Measurements from ENCODE around the gene DACH1. TPM values are rescaled to one million over a fixed set of nuclear protein-coding genes. Genes with fewer than 3 reads are reported as not detected.

The DACH1 gene
- total RNA-seq, 1 experiment from 2014 or later, result 0.31 TPM

GRCh38 chr13:71806886-71807285 lies 60.1 kb downstream of the DACH1 start (continued):
- TF ChIP-seq PREB (CRISPR knock-in tag; IDR thresholded peaks at IDR 0.05; ENCODE audit: borderline replicate concordance) (no peak), TP53 (CRISPR knock-in tag; IDR thresholded peaks at IDR 0.05) (no peak), GTF2I (CRISPR knock-in tag; conservative IDR thresholded peaks at IDR 0.05) (no peak), ZNF317 (CRISPR knock-in tag; IDR thresholded peaks at IDR 0.05; ENCODE audit: borderline replicate concordance, low read depth) (no peak), ZBTB21 (CRISPR knock-in tag; IDR thresholded peaks at IDR 0.05; ENCODE audit: borderline replicate concordance) (no peak), MXD4 (CRISPR knock-in tag; IDR thresholded peaks at IDR 0.05; ENCODE audit: borderline replicate concordance) (no peak)

GRCh38 chr13:71803066-71803465 lies 63.9 kb downstream of the DACH1 start:
- no peak for ATAC-seq
- Mint-ChIP-seq H3K4me3 (no peak overlapping the region), H3K27ac (no peak overlapping the region), H3K9me3 (no peaks in the 10 kb centered on the region), H3K36me3 (no peaks in the 10 kb centered on the region), H3K4me1 (no peaks in the 10 kb centered on the region), H3K27me3 (ENCODE audit: low read depth) (no peaks in the 10 kb centered on the region)
- CTCF ChIA-PET, result no interaction called here
- TF ChIP-seq, protein P1, sequence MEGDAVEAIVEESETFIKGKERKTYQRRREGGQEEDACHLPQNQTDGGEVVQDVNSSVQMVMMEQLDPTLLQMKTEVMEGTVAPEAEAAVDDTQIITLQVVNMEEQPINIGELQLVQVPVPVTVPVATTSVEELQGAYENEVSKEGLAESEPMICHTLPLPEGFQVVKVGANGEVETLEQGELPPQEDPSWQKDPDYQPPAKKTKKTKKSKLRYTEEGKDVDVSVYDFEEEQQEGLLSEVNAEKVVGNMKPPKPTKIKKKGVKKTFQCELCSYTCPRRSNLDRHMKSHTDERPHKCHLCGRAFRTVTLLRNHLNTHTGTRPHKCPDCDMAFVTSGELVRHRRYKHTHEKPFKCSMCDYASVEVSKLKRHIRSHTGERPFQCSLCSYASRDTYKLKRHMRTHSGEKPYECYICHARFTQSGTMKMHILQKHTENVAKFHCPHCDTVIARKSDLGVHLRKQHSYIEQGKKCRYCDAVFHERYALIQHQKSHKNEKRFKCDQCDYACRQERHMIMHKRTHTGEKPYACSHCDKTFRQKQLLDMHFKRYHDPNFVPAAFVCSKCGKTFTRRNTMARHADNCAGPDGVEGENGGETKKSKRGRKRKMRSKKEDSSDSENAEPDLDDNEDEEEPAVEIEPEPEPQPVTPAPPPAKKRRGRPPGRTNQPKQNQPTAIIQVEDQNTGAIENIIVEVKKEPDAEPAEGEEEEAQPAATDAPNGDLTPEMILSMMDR (IDR thresholded peaks at IDR 0.05), result no peak
- TF ChIP-seq, protein P2, sequence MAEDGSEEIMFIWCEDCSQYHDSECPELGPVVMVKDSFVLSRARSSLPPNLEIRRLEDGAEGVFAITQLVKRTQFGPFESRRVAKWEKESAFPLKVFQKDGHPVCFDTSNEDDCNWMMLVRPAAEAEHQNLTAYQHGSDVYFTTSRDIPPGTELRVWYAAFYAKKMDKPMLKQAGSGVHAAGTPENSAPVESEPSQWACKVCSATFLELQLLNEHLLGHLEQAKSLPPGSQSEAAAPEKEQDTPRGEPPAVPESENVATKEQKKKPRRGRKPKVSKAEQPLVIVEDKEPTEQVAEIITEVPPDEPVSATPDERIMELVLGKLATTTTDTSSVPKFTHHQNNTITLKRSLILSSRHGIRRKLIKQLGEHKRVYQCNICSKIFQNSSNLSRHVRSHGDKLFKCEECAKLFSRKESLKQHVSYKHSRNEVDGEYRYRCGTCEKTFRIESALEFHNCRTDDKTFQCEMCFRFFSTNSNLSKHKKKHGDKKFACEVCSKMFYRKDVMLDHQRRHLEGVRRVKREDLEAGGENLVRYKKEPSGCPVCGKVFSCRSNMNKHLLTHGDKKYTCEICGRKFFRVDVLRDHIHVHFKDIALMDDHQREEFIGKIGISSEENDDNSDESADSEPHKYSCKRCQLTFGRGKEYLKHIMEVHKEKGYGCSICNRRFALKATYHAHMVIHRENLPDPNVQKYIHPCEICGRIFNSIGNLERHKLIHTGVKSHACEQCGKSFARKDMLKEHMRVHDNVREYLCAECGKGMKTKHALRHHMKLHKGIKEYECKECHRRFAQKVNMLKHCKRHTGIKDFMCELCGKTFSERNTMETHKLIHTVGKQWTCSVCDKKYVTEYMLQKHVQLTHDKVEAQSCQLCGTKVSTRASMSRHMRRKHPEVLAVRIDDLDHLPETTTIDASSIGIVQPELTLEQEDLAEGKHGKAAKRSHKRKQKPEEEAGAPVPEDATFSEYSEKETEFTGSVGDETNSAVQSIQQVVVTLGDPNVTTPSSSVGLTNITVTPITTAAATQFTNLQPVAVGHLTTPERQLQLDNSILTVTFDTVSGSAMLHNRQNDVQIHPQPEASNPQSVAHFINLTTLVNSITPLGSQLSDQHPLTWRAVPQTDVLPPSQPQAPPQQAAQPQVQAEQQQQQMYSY (CRISPR knock-in tag; IDR thresholded peaks at IDR 0.05), result no peak
- POLR2A ChIA-PET, result no interaction called here
- no peak for DNase-seq (ENCODE audit: low spot score)

DNA sequence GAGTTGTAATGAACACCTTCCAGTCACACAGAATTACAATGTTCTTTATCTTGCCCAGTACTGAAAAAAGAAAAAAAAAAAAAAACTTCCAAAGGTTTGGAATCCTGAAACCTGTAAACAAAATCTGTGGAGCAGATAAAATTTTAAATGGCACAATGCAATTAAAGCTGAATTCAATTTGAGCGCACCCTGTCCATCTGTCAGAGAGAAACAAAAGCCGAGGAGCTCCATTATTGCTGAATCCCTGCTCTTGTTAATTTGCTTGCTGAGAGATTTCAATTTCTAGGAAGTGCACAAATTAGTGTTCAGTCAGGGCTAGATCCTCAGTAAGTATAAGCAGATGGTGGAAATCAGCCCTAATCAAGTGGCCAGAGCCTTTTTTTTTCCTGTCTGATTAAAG lies 65.2 kb downstream of the DACH1 start:
- Mint-ChIP-seq H3K4me3 (no peak overlapping the region), H3K27ac (no peak overlapping the region), H3K27me3 (ENCODE audit: low read depth) (no peaks in the 10 kb centered on the region), H3K9me3 (no peaks in the 10 kb centered on the region), H3K36me3 (no peaks in the 10 kb centered on the region), H3K4me1 (no peaks in the 10 kb centered on the region)
- DNase-seq (ENCODE audit: low spot score), result no peak
- CTCF ChIA-PET, result no interaction called here
- POLR2A ChIA-PET, result no interaction called here
- no peak for ATAC-seq
- TF ChIP-seq, protein P3, sequence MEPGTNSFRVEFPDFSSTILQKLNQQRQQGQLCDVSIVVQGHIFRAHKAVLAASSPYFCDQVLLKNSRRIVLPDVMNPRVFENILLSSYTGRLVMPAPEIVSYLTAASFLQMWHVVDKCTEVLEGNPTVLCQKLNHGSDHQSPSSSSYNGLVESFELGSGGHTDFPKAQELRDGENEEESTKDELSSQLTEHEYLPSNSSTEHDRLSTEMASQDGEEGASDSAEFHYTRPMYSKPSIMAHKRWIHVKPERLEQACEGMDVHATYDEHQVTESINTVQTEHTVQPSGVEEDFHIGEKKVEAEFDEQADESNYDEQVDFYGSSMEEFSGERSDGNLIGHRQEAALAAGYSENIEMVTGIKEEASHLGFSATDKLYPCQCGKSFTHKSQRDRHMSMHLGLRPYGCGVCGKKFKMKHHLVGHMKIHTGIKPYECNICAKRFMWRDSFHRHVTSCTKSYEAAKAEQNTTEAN (CRISPR knock-in tag; IDR thresholded peaks at IDR 0.05), result no peak
- TF ChIP-seq NFATC4 (CRISPR knock-in tag; IDR thresholded peaks at IDR 0.05), result no peak
- TF ChIP-seq GRHL2 (CRISPR knock-in tag; IDR thresholded peaks at IDR 0.05; ENCODE audit: insufficient replicate concordance, severe bottlenecking), result no peak
- TF ChIP-seq ZNF532 (CRISPR knock-in tag; IDR thresholded peaks at IDR 0.05; ENCODE audit: borderline replicate concordance), result no peak
- TF ChIP-seq ZNF281 (CRISPR knock-in tag; IDR thresholded peaks at IDR 0.05), result no peak
- no peak for TF ChIP-seq RORB (CRISPR knock-in tag; IDR thresholded peaks at IDR 0.05)
- TF ChIP-seq ZNF138 (CRISPR knock-in tag; conservative IDR thresholded peaks at IDR 0.05), result no peak
- TF ChIP-seq HMGXB4 (CRISPR knock-in tag; IDR thresholded peaks at IDR 0.05), result no peak
- no peak for TF ChIP-seq NR3C1 (CRISPR knock-in tag; conservative IDR thresholded peaks at IDR 0.05; ENCODE audit: low read depth)
